ENCODE measurements around the gene ATP8B4. TPM values are rescaled to one million over a fixed set of nuclear protein-coding genes. Genes with fewer than 3 reads are reported as not detected.
A peak's percentile ranks its signal among the peaks of the same experiment; 100 is the strongest.

Gene ATP8B4
- total RNA-seq, 2 experiments from 2014 or later = 2.7 to 4.2 TPM

DNA sequence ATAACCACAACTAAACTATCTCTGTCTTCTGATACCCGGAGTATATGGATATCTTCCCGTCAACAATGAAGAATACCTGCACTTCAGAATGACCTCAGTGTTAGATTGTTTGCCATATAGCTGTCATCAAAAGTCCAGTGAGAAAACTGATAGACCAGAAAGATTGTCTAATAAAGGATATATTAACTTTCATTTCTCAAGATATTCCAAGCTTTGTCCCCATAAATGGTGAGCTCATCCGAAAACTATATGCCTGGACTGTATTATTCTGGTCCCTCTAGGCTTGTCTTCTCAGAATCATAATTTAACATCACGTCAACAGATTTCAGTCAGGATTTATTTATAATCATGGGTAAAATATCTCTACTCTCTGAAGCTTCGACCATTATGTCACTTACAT is 100.5 kb downstream of the ATP8B4 start:
- no peak for DNase-seq
- ChIA-PET CTCF (interaction anchor here (1.6 kb wide), 1 partner anchor 15 kb away, joined by 4 read pairs; no protein-coding TSS in a partner anchor), POLR2A (no interaction called here)
- no peak overlapping the region for H3K27ac Mint-ChIP-seq
- no peaks in the 10 kb centered on the region for H3K36me3 Mint-ChIP-seq
- H3K27me3 Mint-ChIP-seq = peaks cover 2% of the 10 kb centered on the region
- H3K4me3 Mint-ChIP-seq = no peak overlapping the region
- no peaks in the 10 kb centered on the region for H3K9me3 Mint-ChIP-seq
- intact Hi-C loops (cut with micrococcal nuclease) = no loop called here
- H3K4me1 Mint-ChIP-seq (ENCODE audit: low read depth) = no peaks in the 10 kb centered on the region

DNA sequence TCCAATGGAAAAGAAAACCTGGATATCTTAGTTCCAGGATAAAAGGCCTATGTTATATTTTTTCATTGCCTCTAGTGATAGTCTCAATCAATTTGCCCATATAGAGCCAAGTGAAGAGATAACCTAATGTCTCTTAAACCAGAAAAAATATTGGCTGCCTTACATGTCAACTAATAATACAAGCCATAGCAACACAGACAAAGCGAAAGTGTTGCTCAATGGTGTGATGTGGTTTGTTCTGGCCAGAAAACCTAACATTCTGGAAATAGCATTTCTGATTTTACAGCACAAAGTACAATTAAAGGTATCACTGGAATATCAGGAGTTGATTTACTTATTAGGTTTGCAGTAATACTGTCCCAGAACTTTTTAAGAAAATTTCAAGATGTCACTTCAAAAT is 101.5 kb downstream of the ATP8B4 start:
- peaks cover 2% of the 10 kb centered on the region for H3K27me3 Mint-ChIP-seq
- intact Hi-C loops (cut with micrococcal nuclease) = no loop called here
- H3K4me1 Mint-ChIP-seq (ENCODE audit: low read depth) = no peaks in the 10 kb centered on the region
- no peak overlapping the region for H3K27ac Mint-ChIP-seq
- no peak for DNase-seq
- ChIA-PET CTCF (interaction anchor here (1.6 kb wide), 1 partner anchor 14 kb away, joined by 4 read pairs; no protein-coding TSS in a partner anchor), POLR2A (no interaction called here)
- H3K9me3 Mint-ChIP-seq = no peaks in the 10 kb centered on the region
- H3K4me3 Mint-ChIP-seq = no peak overlapping the region
- H3K36me3 Mint-ChIP-seq = no peaks in the 10 kb centered on the region

DNA sequence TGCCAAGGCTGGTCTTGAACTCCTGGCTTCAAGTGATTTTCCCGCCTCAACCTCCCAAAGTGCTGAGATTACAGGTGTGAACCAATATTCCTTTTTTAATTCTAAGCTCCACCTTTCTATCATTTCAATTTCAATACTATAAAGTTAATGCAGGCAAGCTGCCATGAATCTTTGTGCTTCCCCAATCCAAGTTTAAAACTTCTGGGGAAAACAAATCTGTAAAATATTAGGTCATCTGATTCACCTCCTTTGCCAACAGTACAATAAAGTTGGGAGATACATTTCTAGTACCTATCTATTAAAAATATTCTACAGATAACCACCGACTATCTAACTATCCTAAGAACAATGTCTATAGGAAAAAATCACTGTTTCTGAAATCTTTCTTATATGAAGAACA is 102.1 kb downstream of the ATP8B4 start:
- DNase-seq = no peak
- intact Hi-C loops (cut with micrococcal nuclease) = no loop called here
- Mint-ChIP-seq H3K27ac (no peak overlapping the region), H3K36me3 (no peaks in the 10 kb centered on the region), H3K9me3 (no peaks in the 10 kb centered on the region), H3K27me3 (peaks cover 5% of the 10 kb centered on the region), H3K4me1 (ENCODE audit: low read depth) (no peaks in the 10 kb centered on the region), H3K4me3 (no peak overlapping the region)
- ChIA-PET POLR2A (no interaction called here), CTCF (interaction anchor here (1.6 kb wide), 1 partner anchor 13 kb away, joined by 4 read pairs; no protein-coding TSS in a partner anchor)

DNA sequence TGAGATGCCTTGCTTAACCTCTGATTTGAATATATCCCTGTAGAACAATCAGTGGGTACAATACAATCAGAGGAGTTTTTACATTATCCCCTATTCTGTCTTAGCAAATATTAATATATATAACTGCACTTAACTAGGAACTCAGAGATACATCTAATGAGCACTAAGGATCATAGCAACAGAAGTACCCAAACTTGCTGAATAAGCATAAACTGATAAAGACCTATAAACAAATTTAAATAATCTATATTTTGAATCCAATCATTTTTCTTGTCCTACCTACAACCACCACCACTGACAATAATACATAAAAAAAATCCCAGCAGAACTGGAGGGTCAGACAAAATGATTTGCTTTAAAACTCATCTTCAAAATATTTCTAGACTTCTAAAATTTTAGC is 106.2 kb downstream of the ATP8B4 start:
- no peak for DNase-seq
- Mint-ChIP-seq H3K27me3 (peaks cover 5% of the 10 kb centered on the region), H3K9me3 (no peaks in the 10 kb centered on the region), H3K27ac (no peak overlapping the region), H3K36me3 (no peaks in the 10 kb centered on the region), H3K4me1 (ENCODE audit: low read depth) (no peaks in the 10 kb centered on the region), H3K4me3 (no peak overlapping the region)
- CTCF ChIA-PET = no interaction called here
- intact Hi-C loops (cut with micrococcal nuclease) = no loop called here
- POLR2A ChIA-PET = no interaction called here

DNA sequence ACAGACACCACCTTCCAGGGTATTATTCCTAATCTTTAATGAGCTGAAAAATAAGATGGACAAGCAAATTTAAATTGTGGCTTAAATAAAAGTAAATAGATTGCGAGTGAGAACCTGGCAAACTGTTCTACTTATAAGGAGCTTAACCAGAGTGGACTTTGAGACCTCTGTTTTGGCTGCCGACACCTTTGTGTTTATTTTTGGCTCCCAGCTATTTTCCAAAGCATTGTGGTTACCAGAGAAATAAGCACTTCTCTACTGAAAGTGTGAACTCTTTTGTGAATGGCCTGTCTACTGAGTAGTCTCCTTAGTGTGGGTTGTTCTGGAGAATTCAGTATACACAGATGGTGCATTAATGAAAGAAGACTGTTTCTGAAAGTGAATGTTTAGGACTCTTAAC is 109.4 kb downstream of the ATP8B4 start:
- Mint-ChIP-seq H3K4me1 (ENCODE audit: low read depth) (no peaks in the 10 kb centered on the region), H3K9me3 (no peaks in the 10 kb centered on the region), H3K4me3 (no peak overlapping the region), H3K36me3 (no peaks in the 10 kb centered on the region), H3K27ac (no peak overlapping the region), H3K27me3 (peaks cover 3% of the 10 kb centered on the region)
- ChIA-PET CTCF (interaction anchor here (0.6 kb wide), 1 partner anchor 132 kb away, joined by 3 read pairs; no protein-coding TSS in a partner anchor), POLR2A (no interaction called here)
- intact Hi-C loops (cut with micrococcal nuclease) = loop anchor here (10.0 kb wide), 1 partner anchor 1145 kb away; no protein-coding TSS in a partner anchor
- no peak for DNase-seq

DNA sequence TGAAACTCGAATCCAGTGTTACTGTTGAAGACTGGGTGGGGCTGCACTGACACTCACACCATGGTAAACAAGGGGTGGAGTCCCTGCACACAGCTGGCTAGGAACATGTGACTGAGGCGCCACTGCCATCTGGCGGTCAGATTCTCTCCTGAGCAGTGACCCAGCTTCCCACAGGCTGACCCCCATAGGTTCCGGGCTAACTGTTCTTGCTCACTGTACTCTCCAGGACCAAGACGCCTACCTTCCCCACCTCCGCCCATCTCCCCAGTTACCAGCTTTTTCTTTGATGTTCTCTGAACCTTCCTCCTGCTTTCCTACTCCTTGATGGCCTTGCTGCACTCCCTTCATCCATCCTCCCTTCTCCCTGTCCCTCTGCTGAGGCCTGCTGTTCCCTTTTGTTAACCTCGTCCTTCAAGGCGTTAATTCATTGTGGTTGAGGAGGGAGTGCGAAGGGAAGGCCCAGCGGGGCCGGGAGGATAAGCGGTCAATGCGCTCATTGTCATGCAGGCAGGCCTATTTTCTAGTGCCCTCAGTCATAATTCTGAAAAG is 115.2 kb downstream of the ATP8B4 start:
- Mint-ChIP-seq H3K27me3 (peaks cover 2% of the 10 kb centered on the region), H3K9me3 (no peaks in the 10 kb centered on the region), H3K27ac (no peak overlapping the region), H3K4me3 (no peak overlapping the region), H3K4me1 (ENCODE audit: low read depth) (peaks cover 7% of the 10 kb centered on the region), H3K36me3 (no peaks in the 10 kb centered on the region)
- peak; percentile 77 for DNase-seq
- intact Hi-C loops (cut with micrococcal nuclease) = loop anchor here (10.0 kb wide), 1 partner anchor 1139 kb away; no protein-coding TSS in a partner anchor
- POLR2A ChIA-PET = no interaction called here
- CTCF ChIA-PET = interaction anchor here (0.7 to 3.0 kb wide), 16 partner anchors 12 to 1028 kb away, joined by 3 to 19 read pairs (median 4); no protein-coding TSS in a partner anchor

DNA sequence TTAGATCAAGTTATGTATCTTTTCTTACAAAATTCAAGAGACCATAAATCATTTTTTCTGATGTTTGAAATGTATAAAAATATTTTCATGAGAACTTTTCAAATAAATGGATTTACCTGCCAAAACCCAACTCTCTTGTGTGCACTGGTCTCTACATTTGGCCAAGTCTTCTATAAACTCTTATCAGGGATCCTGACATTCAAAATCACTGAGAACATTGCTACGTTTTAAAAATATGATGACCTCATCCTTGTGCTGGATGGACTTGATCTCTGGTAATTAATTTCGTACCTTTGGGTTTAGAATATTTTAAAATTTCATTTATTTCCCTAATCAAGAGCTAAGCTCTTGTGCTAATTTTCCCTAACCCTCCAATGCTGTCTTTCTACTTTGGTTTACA is 127.4 kb downstream of the ATP8B4 start:
- H3K4me1 Mint-ChIP-seq (ENCODE audit: low read depth) = no peaks in the 10 kb centered on the region
- no peak overlapping the region for H3K27ac Mint-ChIP-seq
- no peak overlapping the region for H3K4me3 Mint-ChIP-seq
- no peak for DNase-seq
- H3K9me3 Mint-ChIP-seq = no peaks in the 10 kb centered on the region
- intact Hi-C loops (cut with micrococcal nuclease) = no loop called here
- H3K27me3 Mint-ChIP-seq = peaks cover 2% of the 10 kb centered on the region
- ChIA-PET POLR2A (no interaction called here), CTCF (interaction anchor here (2.0 kb wide), 1 partner anchor 12 kb away, joined by 8 read pairs; no protein-coding TSS in a partner anchor)
- H3K36me3 Mint-ChIP-seq = no peaks in the 10 kb centered on the region

DNA sequence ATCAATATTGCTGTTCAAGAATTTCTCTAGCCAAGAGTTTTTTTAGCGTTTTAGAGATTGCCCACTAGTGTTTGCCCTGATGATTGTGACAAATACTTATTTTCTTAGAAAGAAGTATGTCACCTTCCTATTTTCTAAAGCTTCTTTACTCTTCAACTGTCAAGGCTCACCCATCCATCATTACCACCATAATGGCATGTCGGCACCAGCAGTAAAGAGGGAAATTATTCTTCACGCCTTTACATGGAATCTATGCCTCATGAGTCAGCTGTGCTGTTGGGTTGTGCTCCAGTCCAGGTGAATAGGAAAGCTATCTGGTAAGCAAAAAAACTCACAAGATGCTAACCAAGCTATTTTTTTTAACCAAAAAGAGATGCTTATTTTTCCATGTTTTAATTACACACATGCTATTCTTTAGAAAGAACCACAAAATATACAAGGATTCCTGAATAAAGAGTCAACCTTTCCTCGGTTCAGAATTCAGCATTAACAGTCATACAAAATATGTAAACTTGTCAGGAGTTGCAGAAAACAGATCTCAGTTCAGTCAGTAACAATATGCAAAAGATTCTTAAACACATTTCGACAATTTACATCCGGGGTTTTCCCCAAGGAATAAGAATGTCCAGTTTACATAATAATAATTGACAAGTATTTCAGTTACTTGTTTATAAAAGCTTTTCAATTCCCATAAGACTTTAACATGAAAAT is 128.0 kb downstream of the ATP8B4 start:
- H3K36me3 Mint-ChIP-seq = no peaks in the 10 kb centered on the region
- POLR2A ChIA-PET = no interaction called here
- CTCF ChIA-PET = interaction anchor here (1.1 to 2.0 kb wide), 2 partner anchors 13 to 17 kb away, joined by 5 to 8 read pairs; no protein-coding TSS in a partner anchor
- H3K9me3 Mint-ChIP-seq = no peaks in the 10 kb centered on the region
- no peaks in the 10 kb centered on the region for H3K4me1 Mint-ChIP-seq (ENCODE audit: low read depth)
- DNase-seq = no peak
- H3K27me3 Mint-ChIP-seq = peaks cover 2% of the 10 kb centered on the region
- no peak overlapping the region for H3K4me3 Mint-ChIP-seq
- no peak overlapping the region for H3K27ac Mint-ChIP-seq
- intact Hi-C loops (cut with micrococcal nuclease) = no loop called here

DNA sequence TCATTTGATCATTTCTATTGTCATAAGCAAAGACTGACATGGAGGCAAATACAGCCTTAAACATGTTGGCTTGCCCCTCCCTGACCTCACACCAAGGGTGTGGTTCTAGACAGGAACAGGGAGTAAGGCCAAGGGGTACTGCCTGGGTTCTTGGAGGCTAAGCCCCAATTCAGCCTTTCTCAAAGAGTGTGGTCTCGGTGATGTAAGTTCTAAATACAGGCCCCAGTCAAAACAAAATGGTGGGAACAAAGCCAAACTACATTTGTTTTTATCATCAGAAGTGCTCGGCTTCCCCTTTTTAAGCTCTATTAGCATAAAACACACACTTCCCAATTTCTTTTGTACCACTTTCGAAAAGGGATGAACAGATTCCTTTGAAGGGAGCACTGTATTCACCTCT is 129.5 kb downstream of the ATP8B4 start:
- ChIA-PET POLR2A (no interaction called here), CTCF (no interaction called here)
- Mint-ChIP-seq H3K4me1 (ENCODE audit: low read depth) (no peaks in the 10 kb centered on the region), H3K27me3 (no peaks in the 10 kb centered on the region), H3K9me3 (no peaks in the 10 kb centered on the region), H3K27ac (no peak overlapping the region), H3K36me3 (no peaks in the 10 kb centered on the region), H3K4me3 (no peak overlapping the region)
- no peak for DNase-seq
- intact Hi-C loops (cut with micrococcal nuclease) = no loop called here

DNA sequence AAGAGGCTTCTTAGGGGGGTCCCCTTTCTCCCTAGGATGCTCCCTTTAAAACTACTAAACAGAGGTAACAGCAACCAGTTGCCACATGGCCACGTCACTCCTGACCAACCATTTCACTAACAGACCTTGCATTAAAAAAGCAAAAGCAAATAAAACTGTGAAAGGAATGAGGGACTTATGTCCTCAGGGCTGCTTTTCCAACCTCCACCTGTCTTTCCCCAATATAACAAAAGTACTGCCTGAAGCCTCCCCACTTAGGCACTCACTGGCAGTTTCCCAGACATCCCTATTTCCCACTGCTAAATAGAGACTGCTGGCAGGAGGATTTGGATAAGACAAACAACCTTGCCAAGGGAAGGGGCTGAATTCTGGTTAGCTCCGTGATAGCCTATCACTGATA is 130.3 kb downstream of the ATP8B4 start:
- Mint-ChIP-seq H3K4me1 (ENCODE audit: low read depth) (no peaks in the 10 kb centered on the region), H3K27ac (no peak overlapping the region), H3K27me3 (no peaks in the 10 kb centered on the region), H3K4me3 (no peak overlapping the region), H3K9me3 (no peaks in the 10 kb centered on the region), H3K36me3 (no peaks in the 10 kb centered on the region)
- ChIA-PET CTCF (no interaction called here), POLR2A (no interaction called here)
- intact Hi-C loops (cut with micrococcal nuclease) = no loop called here
- no peak for DNase-seq

DNA sequence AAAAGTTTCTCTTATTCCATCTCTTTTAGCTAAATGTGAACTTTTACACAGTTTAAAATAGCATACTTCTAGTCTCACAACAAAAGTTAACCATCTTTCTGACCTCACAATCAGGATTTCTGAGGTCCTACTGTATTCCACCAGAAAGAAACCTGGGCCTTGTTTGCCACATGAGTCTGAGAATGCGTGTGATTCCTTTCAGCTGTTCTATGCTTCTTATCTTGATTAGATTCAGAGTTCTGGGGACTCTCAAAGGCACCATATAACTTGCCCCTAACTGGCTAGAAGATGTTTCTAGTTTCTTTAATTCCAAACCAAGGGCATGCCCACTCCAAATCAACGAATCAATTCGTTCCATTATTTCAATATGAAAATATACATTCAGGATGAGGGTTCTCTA is 131.1 kb downstream of the ATP8B4 start:
- H3K4me1 Mint-ChIP-seq (ENCODE audit: low read depth) = no peaks in the 10 kb centered on the region
- POLR2A ChIA-PET = no interaction called here

DNA sequence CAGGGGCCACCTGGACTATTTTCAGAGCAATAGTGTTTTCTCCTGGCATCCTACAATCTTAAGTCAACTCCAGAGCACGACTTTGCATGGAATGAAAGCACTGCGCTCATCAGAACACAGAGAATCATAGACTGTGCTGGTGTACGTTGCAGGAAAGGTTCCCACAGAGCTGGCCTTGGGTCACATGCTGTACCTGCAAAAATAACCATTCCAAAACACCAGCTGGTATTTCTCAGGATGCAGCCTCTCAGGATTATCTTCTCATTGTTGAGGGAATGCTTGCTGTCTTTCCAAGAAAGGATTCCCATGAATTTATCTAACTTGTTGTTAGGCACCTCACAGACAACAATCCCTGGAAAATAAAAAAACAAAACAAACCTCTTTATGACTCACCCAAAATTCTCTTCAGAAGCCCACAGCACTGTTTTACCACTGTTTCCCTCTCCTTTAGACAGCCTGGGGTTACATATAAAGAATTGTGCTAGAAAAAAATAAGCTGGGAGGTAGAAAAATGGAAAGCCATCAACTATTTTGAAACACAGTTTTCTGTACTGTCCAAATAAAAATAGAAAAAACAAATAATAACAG is 131.7 kb downstream of the ATP8B4 start:
- POLR2A ChIA-PET = no interaction called here

More for the DNA sequence above, 131.1 kb downstream of the ATP8B4 start:
- DNase-seq = no peak
- no peaks in the 10 kb centered on the region for H3K36me3 Mint-ChIP-seq
- CTCF ChIA-PET = no interaction called here
- no peaks in the 10 kb centered on the region for H3K27me3 Mint-ChIP-seq
- H3K27ac Mint-ChIP-seq = no peak overlapping the region
- intact Hi-C loops (cut with micrococcal nuclease) = no loop called here
- no peak overlapping the region for H3K4me3 Mint-ChIP-seq
- H3K9me3 Mint-ChIP-seq = no peaks in the 10 kb centered on the region

More for the DNA sequence above, 131.7 kb downstream of the ATP8B4 start:
- Mint-ChIP-seq H3K9me3 (no peaks in the 10 kb centered on the region), H3K4me1 (ENCODE audit: low read depth) (no peaks in the 10 kb centered on the region), H3K27ac (no peak overlapping the region), H3K36me3 (no peaks in the 10 kb centered on the region), H3K4me3 (no peak overlapping the region), H3K27me3 (no peaks in the 10 kb centered on the region)
- DNase-seq = no peak
- CTCF ChIA-PET = interaction anchor here (1.0 kb wide), 1 partner anchor 15 kb away, joined by 3 read pairs; no protein-coding TSS in a partner anchor
- intact Hi-C loops (cut with micrococcal nuclease) = no loop called here

All from activated CD4-positive, alpha-beta memory T cell treated with anti-CD3 and anti-CD28 coated beads for 36 hours (primary cell).